Inferior parietal cortex (tissue), 1 donor: ENCODE results near the gene NHSL2.

Experiments used
- DNase-seq: peaks from one replicate; pipeline ENCODE4 v3.0.0-alpha.2; 2016; ENCODE audit errors: extremely low spot score

Gene NHSL2

GRCh38 chrX:72071213-72071612 is 160.6 kb downstream of the NHSL2 start:
- no peak for DNase-seq

- DNase-seq, result no peak
Observed at GRCh38 chrX:72073633-72074032, 163.0 kb downstream of the NHSL2 start.

GRCh38 chrX:72078411-72078810 is 167.8 kb downstream of the NHSL2 start:
- DNase-seq, result no peak

GRCh38 chrX:72079607-72080006 is 169.0 kb downstream of the NHSL2 start:
- DNase-seq, result no peak

GRCh38 chrX:72080150-72080549 is 169.5 kb downstream of the NHSL2 start:
- no peak for DNase-seq

- no peak for DNase-seq
Observed at GRCh38 chrX:72080800-72081199, 170.2 kb downstream of the NHSL2 start.

- DNase-seq, result no peak
Observed at GRCh38 chrX:72081605-72082320, 171.1 kb downstream of the NHSL2 start.

GRCh38 chrX:72083291-72083690 is 172.6 kb downstream of the NHSL2 start:
- DNase-seq, result no peak

GRCh38 chrX:72084114-72084513 is 173.5 kb downstream of the NHSL2 start:
- DNase-seq, result no peak

- DNase-seq, result no peak
Observed at GRCh38 chrX:72086995-72087394, 176.3 kb downstream of the NHSL2 start.

GRCh38 chrX:72088761-72089160 is 178.1 kb downstream of the NHSL2 start:
- no peak for DNase-seq

GRCh38 chrX:72089254-72089653 is 178.6 kb downstream of the NHSL2 start:
- no peak for DNase-seq

GRCh38 chrX:72094894-72095293 is 184.2 kb downstream of the NHSL2 start:
- DNase-seq, result peak; percentile 14

GRCh38 chrX:72095370-72095769 is 184.7 kb downstream of the NHSL2 start:
- DNase-seq, result no peak

GRCh38 chrX:72097098-72097497 is 186.5 kb downstream of the NHSL2 start:
- no peak for DNase-seq

- no peak for DNase-seq
Observed at GRCh38 chrX:72100051-72100755, 189.6 kb downstream of the NHSL2 start.

- no peak for DNase-seq
Observed at GRCh38 chrX:72100824-72101351, 190.2 kb downstream of the NHSL2 start.

GRCh38 chrX:72101597-72102037 is 191.0 kb downstream of the NHSL2 start:
- no peak for DNase-seq

- DNase-seq, result no peak
Observed at GRCh38 chrX:72102126-72102525, 191.5 kb downstream of the NHSL2 start.

GRCh38 chrX:72102760-72103159 is 192.1 kb downstream of the NHSL2 start:
- no peak for DNase-seq

GRCh38 chrX:72105436-72105835 is 194.8 kb downstream of the NHSL2 start:
- DNase-seq, result no peak

GRCh38 chrX:72107320-72107719 is 196.7 kb downstream of the NHSL2 start:
- no peak for DNase-seq
